ENCODE data around the gene KRTAP8-1. TPM values are rescaled to one million over a fixed set of nuclear protein-coding genes. Genes with fewer than 3 reads are reported as not detected.

Gene KRTAP8-1
- total RNA-seq, 2 experiments from 2014 or later: not detected

DNA sequence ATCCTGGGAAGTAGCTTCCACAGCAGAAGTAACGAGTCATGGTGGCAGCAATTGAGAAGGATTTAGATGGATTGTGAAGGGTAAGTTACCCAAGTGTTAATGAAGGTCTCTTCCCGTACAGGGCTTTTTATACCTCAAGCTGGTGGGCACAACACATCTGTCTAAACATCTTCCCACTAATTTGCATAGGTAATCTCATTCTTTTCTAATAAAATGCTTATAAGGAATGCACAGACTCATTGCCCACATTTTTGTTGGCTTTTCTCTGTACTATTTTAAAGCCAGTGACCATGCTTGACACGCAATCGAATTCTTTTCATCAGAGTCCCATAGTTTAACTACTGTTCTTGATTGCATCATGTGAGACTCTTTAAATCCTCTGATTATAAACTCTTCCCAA, 16.6 kb upstream of the KRTAP8-1 start, which contains the start of gene KRTAP7-1:
KRTAP7-1 (minus strand) TSS at position 101 of the 400 bp plus-strand sequence; CDS start at position 40, 61 bp downstream.
- H3K9me3 ChIP-seq (ENCODE audit: control insufficient read depth in 1 of 2, insufficient read depth in 1 of 2, low read length in 2 of 2): peaks cover 0 to 4% of the 10 kb centered on the region in 2 experiments
- CTCF ChIA-PET: no interaction called here
- intact Hi-C loops (cut with DNase I, micrococcal nuclease): loop anchor here (2.0 to 5.0 kb wide), 3 partner anchors 257 to 775 kb away; no protein-coding TSS in a partner anchor
- H3K36me3 ChIP-seq (ENCODE audit: insufficient read depth, low read length): no peaks in the 10 kb centered on the region
- DNase-seq (no peak), ATAC-seq (ENCODE audit: poor library complexity) (no peak)
- H3K4me1 ChIP-seq (ENCODE audit: insufficient read depth, low read length): no peaks in the 10 kb centered on the region
- Mint-ChIP-seq H3K4me3 (no peak within 1 kb of the TSS), H3K27ac (no peak within 1 kb of the TSS), H3K36me3 (ENCODE audit: low read depth) (no peaks in the 10 kb centered on the region), H3K4me1 (ENCODE audit: low read depth) (no peaks in the 10 kb centered on the region), H3K9me3 (no peaks in the 10 kb centered on the region), H3K27me3 (peaks cover 18% of the 10 kb centered on the region)
- no peak for TF ChIP-seq CTCF (IDR thresholded peaks at IDR 0.05)
- H3K27me3 ChIP-seq (ENCODE audit: control insufficient read depth in 1 of 2, insufficient read depth in 2 of 2, low read length in 2 of 2): peaks cover 2 to 3% of the 10 kb centered on the region in 2 experiments
- H3K4me3 ChIP-seq (ENCODE audit: low read length): no peak within 1 kb of the TSS
- H3K27ac ChIP-seq (ENCODE audit: low read depth in 1 of 2, low read length in 2 of 2): no peak within 1 kb of the TSS
- POLR2A ChIA-PET: no interaction called here

GRCh38 chr21:30818837-30819610, 6.0 kb upstream of the KRTAP8-1 start:
- Histone ChIP-seq H3K27me3 (ENCODE audit: control insufficient read depth in 1 of 2, insufficient read depth in 2 of 2, low read length in 2 of 2) (no peaks in the 10 kb centered on the region), H3K4me1 (ENCODE audit: insufficient read depth, low read length) (no peaks in the 10 kb centered on the region), H3K9me3 (ENCODE audit: control insufficient read depth in 1 of 2, insufficient read depth in 1 of 2, low read length in 2 of 2) (no peaks in the 10 kb centered on the region), H3K4me3 (ENCODE audit: low read length) (no peak overlapping the region), H3K27ac (ENCODE audit: low read depth in 1 of 2, low read length in 2 of 2) (no peak overlapping the region), H3K36me3 (ENCODE audit: insufficient read depth, low read length) (no peaks in the 10 kb centered on the region)
- no peak for TF ChIP-seq CTCF (IDR thresholded peaks at IDR 0.05)
- ChIA-PET CTCF (no interaction called here), POLR2A (interaction anchor here (0.6 kb wide), 1 partner anchor 1623 kb away, joined by 3 read pairs; no protein-coding TSS in a partner anchor)
- no peak overlapping the region for H3K27ac Mint-ChIP-seq
- peaks cover 14% of the 10 kb centered on the region for H3K27me3 Mint-ChIP-seq
- no peak for ATAC-seq (ENCODE audit: poor library complexity)
- intact Hi-C loops (cut with DNase I, micrococcal nuclease): no loop called here
- no peak overlapping the region for H3K4me3 Mint-ChIP-seq
- no peaks in the 10 kb centered on the region for H3K4me1 Mint-ChIP-seq (ENCODE audit: low read depth)
- H3K9me3 Mint-ChIP-seq: no peaks in the 10 kb centered on the region
- H3K36me3 Mint-ChIP-seq (ENCODE audit: low read depth): no peaks in the 10 kb centered on the region
- no peak for DNase-seq

DNA sequence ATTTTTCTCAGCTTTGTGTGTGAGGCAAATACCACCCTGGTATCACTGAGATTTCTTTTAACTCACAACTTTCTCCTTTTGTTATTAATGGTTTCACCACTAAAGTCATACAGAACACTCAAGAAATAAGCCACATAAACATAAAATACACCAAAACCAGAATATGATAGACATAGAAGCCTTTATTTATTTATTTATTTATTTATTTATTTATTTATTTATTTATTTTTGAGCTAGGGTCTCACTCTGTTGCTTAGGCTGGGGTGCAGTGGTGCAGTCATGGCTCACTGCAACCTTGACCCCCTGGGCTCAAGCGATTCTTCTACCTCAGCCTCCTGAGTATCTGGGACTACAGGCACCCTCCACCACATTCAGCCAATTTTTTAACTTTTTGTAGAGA, 12.5 kb downstream of the KRTAP8-1 start:
- no peaks in the 10 kb centered on the region for H3K36me3 Mint-ChIP-seq (ENCODE audit: low read depth)
- no peaks in the 10 kb centered on the region for H3K9me3 Mint-ChIP-seq
- no peak for TF ChIP-seq CTCF (IDR thresholded peaks at IDR 0.05)

More for the DNA sequence above, 12.5 kb downstream of the KRTAP8-1 start:
- no peak overlapping the region for H3K4me3 ChIP-seq (ENCODE audit: low read length)
- ATAC-seq (ENCODE audit: poor library complexity): no peak
- ChIA-PET CTCF (no interaction called here), POLR2A (no interaction called here)
- no peak for DNase-seq
- Mint-ChIP-seq H3K4me3 (no peak overlapping the region), H3K27ac (no peak overlapping the region), H3K4me1 (ENCODE audit: low read depth) (no peaks in the 10 kb centered on the region), H3K27me3 (peaks cover 8% of the 10 kb centered on the region)
- no peaks in the 10 kb centered on the region for H3K9me3 ChIP-seq (ENCODE audit: control insufficient read depth in 1 of 2, insufficient read depth in 1 of 2, low read length in 2 of 2)
- no peaks in the 10 kb centered on the region for H3K36me3 ChIP-seq (ENCODE audit: insufficient read depth, low read length)
- no peaks in the 10 kb centered on the region for H3K4me1 ChIP-seq (ENCODE audit: insufficient read depth, low read length)
- no peak overlapping the region for H3K27ac ChIP-seq (ENCODE audit: low read depth in 1 of 2, low read length in 2 of 2)
- H3K27me3 ChIP-seq (ENCODE audit: control insufficient read depth in 1 of 2, insufficient read depth in 2 of 2, low read length in 2 of 2): no peaks in the 10 kb centered on the region
- intact Hi-C loops (cut with DNase I, micrococcal nuclease): no loop called here
